SK-N-SH treated with all-trans-retinoic acid at 6 μM for 48 hours (cell line): Measurements from ENCODE around the gene ARFIP2.

Experiments
- ARNTL ChIP-seq: fragments of 450-650 bp; formaldehyde crosslinking; IDR thresholded peaks from 2 replicates; pipeline ENCODE4 v1.5.0; 2020; ENCODE audit warnings: low read depth, mild to moderate bottlenecking, moderate library complexity, borderline replicate concordance
- BACH2 ChIP-seq: fragments of 250-450 bp; sonication (Bioruptor Pico); IDR thresholded peaks from 2 replicates; pipeline ENCODE4 v1.9.0; 2021; ENCODE audit warnings: mild to moderate bottlenecking, borderline replicate concordance
- CREB5 ChIP-seq: fragments of 250-450 bp; sonication (Bioruptor Pico); IDR thresholded peaks from 2 replicates; pipeline ENCODE4 v1.5.1; 2020; ENCODE audit warnings: low read depth, mild to moderate bottlenecking, moderate library complexity
- CSDC2 ChIP-seq: fragments of 250-450 bp; sonication (Bioruptor Pico); IDR thresholded peaks from 2 replicates; pipeline ENCODE4 v1.5.0; 2020; ENCODE audit warnings: mild to moderate bottlenecking, moderate library complexity
- GLIS3 ChIP-seq: fragments of 250-450 bp; sonication (Bioruptor Pico); IDR thresholded peaks from 2 replicates; pipeline ENCODE4 v1.5.0; 2020; ENCODE audit warnings: mild to moderate bottlenecking, moderate library complexity
- PATZ1 ChIP-seq: fragments of 250-450 bp; sonication (Bioruptor Pico); IDR thresholded peaks from 2 replicates; pipeline ENCODE4 v1.8.0; 2020; ENCODE audit warnings: mild to moderate bottlenecking, moderate library complexity, borderline replicate concordance
- RARB ChIP-seq: fragments of 250-450 bp; sonication (Bioruptor Pico); IDR thresholded peaks from 2 replicates; pipeline ENCODE4 v1.8.0; 2021; ENCODE audit warnings: mild to moderate bottlenecking, moderate library complexity
- SNAI2 ChIP-seq: fragments of 250-450 bp; sonication (Bioruptor Pico); IDR thresholded peaks from 2 replicates; pipeline ENCODE4 v1.5.0; 2020; ENCODE audit warnings: mild to moderate bottlenecking, moderate library complexity
- TCF4 ChIP-seq: fragments of 250-450 bp; sonication (Bioruptor Pico); IDR thresholded peaks from 2 replicates; pipeline ENCODE4 v1.8.0; 2021; ENCODE audit warnings: mild to moderate bottlenecking, moderate library complexity, borderline replicate concordance
- TOX ChIP-seq: fragments of 250-450 bp; sonication (Bioruptor Pico); IDR thresholded peaks from 2 replicates; pipeline ENCODE4 v1.8.0; 2021; ENCODE audit warnings: mild to moderate bottlenecking, moderate library complexity, borderline replicate concordance
- ZC3H10 ChIP-seq: fragments of 250-450 bp; sonication (Bioruptor Pico); IDR thresholded peaks from 2 replicates; pipeline ENCODE4 v1.5.1; 2021; ENCODE audit warnings: mild to moderate bottlenecking, moderate library complexity
- ZFP30 ChIP-seq: fragments of 450-650 bp; formaldehyde crosslinking; IDR thresholded peaks from 2 replicates; pipeline ENCODE4 v1.5.0; 2022; ENCODE audit warnings: mild to moderate bottlenecking, moderate library complexity

- TF ChIP-seq RARB (CRISPR knock-in tag) (no peak), CREB5 (CRISPR knock-in tag) (no peak), CSDC2 (CRISPR knock-in tag) (no peak), ZFP30 (CRISPR knock-in tag) (no peak), ZC3H10 (no peak), ARNTL (no peak), TOX (CRISPR knock-in tag) (no peak), GLIS3 (no peak), TCF4 (CRISPR knock-in tag) (no peak), PATZ1 (no peak), SNAI2 (no peak), BACH2 (CRISPR knock-in tag) (no peak)
Observed at GRCh38 chr11:6498121-6498520, 17.0 kb upstream of the ARFIP2 start.
